GM18517 (cell line): Measurements from ENCODE around the gene BCR.

Source experiments
- ATAC-seq: cut with Tn5 transposase; IDR thresholded peaks from one replicate; pipeline ENCODE4 v1.9.1; 2021; ENCODE audit warnings: mild to moderate bottlenecking, moderate library complexity; ENCODE audit not compliant: unreplicated experiment

Gene BCR

DNA sequence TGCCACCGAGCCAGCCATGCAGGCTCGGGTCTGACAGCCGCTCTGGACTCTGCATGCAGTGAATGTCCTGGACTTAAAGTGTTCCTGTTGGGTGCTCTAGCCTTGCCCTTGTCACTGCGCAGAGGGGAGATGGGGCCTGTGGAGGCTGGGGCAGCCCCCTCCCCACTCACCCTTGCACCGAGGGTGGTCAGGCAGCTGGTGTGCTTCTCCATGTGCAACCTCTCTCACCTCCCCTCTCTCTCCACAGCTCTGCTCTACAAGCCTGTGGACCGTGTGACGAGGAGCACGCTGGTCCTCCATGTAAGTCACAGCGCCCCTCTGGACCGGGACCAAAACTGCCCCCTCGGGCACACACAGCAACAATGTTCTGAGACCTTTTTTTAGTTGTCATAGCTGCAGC lies 92.5 kb downstream of the BCR start:
- ATAC-seq, result no peak

DNA sequence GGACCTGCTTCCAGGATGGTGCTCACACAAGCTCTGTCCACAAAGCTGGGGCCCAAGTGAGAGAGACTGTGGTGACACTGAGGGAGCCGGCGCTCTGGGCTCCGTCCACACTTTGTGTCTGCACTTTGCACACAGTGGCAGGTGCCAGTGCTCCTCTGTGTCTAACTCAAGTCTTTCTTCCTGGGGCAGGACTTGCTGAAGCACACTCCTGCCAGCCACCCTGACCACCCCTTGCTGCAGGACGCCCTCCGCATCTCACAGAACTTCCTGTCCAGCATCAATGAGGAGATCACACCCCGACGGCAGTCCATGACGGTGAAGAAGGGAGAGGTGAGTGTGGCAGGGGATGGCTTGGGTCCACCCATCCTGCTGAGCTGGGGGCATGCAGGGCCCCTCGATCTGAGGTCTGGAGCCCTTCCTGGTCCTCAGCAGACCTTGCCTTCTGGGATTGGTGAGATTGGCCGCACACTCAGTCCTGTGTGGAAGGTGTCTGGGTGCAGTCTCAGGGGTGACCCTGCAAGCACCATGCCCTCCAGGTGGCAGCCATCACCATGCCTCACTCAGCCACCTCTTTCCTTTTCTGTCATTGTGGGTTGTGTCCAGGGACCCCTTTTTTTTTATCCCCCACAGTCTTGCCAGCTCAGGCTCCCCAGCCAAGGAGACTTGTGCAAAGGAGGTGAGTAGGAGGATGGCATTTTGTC lies 93.3 kb downstream of the BCR start:
- no peak for ATAC-seq

GRCh38 chr22:23274146-23274526 lies 93.8 kb downstream of the BCR start:
- ATAC-seq, result no peak

DNA sequence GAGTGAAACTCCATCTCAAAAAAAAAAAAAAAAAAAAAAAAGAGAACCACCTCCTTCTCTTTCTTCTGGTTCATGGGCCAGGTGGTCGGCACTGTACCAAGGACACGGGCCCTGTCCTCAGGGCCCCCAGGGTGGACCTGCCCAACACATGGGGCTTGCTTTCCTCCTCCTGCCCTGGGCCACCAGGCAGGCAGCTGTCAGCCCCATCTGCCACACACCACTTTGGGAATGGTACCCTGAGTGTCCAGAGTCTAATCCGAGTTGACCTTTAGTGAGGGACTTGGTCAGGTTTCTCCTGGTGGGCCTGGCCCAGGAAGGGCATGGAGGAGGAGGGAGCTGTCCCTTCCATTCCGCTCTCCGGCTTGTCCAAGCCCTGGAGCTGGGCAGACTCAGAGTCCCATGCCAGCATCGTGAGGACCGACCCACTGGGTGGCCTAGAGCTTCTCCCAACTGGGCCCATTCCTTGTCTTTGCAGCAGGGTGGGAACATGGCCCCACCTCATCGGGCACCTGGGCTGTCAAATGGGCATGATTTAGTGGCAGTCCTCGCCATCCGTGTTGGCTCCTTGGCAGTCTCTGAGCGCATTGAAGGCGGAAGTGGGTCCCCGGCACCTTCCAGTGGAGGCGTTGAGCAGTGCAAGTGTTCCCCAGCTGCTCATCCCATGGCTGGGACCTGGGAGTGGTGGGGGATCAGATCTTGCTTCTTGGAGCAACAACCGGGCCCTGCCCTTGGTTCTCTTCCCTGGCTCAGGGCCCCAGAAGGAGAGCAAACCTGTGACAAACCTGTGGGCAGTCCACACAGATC lies 94.8 kb downstream of the BCR start:
- ATAC-seq, result no peak

GRCh38 chr22:23275751-23276150 lies 95.4 kb downstream of the BCR start:
- ATAC-seq, result no peak

- ATAC-seq, result no peak
Observed at GRCh38 chr22:23276656-23277582, 96.6 kb downstream of the BCR start.

- ATAC-seq, result no peak
Observed at GRCh38 chr22:23277583-23278295, 97.4 kb downstream of the BCR start.

DNA sequence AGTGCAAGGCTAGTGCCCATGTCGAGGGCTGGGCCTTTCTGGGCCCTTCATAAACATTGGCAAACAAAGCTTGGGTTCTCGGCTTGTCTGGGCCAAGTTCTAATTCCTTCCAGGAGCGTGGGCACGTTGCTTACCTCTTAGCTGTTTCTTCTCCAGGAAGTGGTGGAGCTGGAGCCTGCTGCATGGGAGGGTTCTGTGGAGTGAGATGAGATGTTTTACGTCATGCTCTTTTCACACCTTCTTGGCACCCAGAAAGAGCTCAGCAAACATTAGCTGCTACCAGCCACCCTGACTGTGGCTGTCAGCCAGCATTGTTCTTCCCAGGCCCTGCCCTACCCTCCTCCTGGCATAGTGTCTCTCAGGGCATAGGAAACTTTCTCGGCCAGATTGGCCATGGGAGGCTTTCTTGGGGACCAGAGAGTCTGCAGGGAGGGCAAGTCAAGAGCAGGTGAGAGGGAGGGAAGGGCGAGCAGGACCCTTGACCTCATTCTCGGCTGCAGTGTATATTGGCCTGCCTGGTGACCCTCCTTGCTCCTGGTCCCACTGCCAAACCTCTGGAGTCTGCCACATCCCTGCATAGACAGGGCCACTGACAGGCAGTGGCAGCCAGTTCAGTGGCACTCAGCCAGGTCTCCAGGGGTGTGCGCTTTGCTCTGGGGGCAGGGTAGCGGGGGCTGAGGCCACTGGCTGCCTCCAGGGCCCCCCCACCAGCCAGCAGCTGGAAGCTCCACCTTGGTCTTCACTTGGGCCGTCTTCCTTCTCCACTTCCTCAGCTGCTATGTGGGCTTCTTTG lies 98.8 kb downstream of the BCR start:
- ATAC-seq, result no peak

- ATAC-seq, result no peak
Observed at GRCh38 chr22:23279781-23280180, 99.5 kb downstream of the BCR start.

GRCh38 chr22:23280356-23281052 lies 100.2 kb downstream of the BCR start:
- no peak for ATAC-seq

GRCh38 chr22:23281053-23281405 lies 100.7 kb downstream of the BCR start:
- no peak for ATAC-seq

GRCh38 chr22:23281406-23282088 lies 101.2 kb downstream of the BCR start:
- no peak for ATAC-seq

- no peak for ATAC-seq
Observed at GRCh38 chr22:23282089-23282501, 101.8 kb downstream of the BCR start.

GRCh38 chr22:23282516-23282915 lies 102.2 kb downstream of the BCR start:
- no peak for ATAC-seq

DNA sequence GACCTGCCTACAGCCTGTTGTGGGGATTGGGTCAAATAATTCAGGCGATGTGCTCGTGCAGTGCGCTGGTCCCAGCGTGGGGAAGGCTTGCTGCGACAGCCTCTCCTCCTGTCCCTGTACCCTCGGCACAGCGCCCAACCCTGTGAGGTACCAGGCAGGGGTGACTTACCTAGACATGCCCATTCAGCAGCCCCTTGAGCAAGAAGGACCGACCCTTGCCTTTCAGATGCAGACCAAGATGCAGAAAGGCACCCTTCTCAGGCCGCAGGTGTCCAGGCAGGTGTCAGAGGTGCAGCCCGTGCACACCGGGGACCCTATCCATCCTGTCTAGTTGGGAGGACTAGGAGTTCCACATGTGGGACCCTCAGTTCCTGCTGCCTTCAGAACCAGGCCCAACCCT lies 102.7 kb downstream of the BCR start:
- ATAC-seq, result no peak

DNA sequence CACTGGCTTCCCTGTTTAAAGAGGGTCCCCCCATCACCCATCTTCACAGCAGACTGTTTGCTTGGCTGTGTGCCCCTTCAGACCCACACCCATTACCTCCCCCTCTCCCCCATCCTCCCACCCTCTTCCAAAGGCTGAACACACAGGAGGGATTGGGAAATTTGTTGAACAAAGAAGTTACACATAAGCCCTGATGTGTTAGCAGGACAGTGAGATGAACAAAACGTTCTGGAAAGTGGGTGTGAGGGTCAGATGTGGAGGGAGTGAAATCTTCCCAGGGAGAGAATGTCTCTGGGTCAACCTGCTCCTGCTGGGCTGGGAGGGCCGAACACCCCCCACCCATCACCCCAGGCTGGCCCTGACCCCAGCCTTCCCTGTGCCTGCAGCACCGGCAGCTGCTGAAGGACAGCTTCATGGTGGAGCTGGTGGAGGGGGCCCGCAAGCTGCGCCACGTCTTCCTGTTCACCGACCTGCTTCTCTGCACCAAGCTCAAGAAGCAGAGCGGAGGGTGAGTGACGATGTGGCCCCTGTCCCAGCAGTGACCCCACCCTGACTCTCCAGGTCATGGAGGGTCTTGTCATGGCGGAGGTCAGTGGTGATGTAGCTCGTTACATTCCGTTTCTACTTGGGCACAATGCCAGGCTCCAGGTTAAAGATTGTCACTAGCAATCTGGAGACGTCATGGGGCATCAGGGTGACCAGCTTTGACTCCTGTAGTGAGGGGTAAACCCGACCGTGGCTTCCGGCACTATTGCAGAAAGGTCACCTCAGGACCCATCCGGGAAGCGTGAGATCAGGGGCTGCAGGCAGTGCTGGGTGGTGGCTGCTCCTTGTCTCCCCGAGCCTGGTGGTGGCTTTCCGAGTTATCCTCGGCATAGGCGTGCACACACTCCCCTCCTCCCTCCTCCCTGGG lies 103.5 kb downstream of the BCR start:
- no peak for ATAC-seq

DNA sequence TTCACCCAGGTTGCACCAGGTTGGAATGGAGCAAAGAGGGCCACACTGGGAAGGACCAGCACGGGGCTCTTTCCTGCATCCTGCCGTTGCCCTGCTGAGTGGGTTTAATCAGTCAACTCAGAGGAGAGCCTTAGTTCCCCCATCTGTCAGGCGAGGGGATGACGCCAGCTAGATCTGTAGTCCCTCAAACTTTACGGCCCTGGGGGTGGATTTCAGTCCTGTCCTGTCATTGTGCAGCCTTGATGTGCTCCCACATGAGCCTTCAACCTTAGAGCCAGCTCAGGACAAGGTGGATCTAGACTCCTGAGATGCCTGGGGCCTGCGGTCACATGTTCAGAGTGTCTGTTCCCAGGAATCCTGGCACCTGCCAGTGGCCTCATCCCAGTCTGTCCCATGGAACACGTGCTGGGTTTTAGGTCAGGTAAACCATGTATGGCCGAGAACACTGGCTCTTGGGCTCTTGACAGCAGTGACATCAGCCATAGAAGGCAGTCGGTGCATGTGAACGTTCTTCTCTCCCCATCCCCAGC lies 104.3 kb downstream of the BCR start:
- ATAC-seq, result no peak

GRCh38 chr22:23285236-23285635 lies 104.9 kb downstream of the BCR start:
- no peak for ATAC-seq
